ENCODE measurements around the gene NDOR1. TPM values are rescaled to one million over a fixed set of nuclear protein-coding genes. Genes with fewer than 3 reads are reported as not detected.
A peak's percentile ranks its signal among the peaks of the same experiment; 100 is the strongest.

Gene NDOR1
- total RNA-seq, 1 experiment from 2014 or later = 22.7 TPM

DNA sequence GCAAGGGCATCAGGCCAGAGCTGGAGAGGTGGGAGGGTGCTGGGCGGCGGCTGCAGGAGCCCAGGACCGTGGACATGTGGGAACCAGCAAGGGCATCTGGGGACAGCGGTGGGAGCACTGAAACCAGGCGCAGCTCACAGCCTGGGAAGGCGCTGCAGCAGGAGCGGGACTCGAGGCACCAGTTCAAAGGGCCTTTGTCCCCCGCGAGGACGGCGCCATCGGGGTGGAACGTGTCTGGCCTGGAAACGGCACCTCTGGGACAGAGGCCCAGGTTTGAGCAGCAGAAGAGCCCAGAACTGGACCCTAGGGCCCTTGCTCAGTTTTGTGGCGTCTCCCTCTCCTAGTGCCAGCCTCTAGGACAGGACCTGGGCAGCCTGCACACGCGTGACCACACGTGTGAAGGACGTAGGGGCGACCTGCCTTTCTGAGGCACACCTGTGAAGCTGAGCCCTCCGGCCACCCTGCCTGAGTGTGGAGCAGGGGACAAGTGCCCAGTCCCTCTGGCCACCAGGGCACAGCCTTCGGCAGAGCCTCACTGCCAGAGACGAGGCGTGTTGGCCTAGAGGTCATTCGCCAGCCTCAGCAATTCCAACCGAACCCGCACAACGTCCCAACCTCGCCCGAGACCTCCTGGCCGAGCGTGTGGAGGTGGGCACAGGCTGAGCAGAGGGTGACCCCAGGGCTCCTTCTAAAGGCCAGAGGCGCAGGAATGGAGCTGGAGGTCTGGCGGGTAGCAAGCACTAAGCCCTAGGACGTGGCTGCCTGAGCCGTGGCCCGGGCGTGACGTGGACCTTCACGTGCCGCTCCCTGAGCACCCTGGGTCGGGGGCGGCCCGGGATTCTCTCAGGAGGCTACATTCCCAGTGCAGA lies 31.5 kb upstream of the NDOR1 start:
- peaks cover 20% of the 10 kb centered on the region for H3K27me3 ChIP-seq (ENCODE audit: control insufficient read depth, insufficient read depth, low read length)
- H3K36me3 ChIP-seq (replicated peaks; ENCODE audit: control insufficient read depth, insufficient read depth, low read length) = no peaks in the 10 kb centered on the region
- peak; percentile 64 for DNase-seq
- no peak overlapping the region for H3K4me3 ChIP-seq (ENCODE audit: insufficient read depth, low read depth, low read length)

- peak; percentile 93 for DNase-seq
- no peaks in the 10 kb centered on the region; the same call in 1 of the 2 replicates for H3K36me3 ChIP-seq (replicated peaks; ENCODE audit: control insufficient read depth, insufficient read depth, low read length)
- H3K27me3 ChIP-seq (ENCODE audit: control insufficient read depth, insufficient read depth, low read length) = peaks cover 12% of the 10 kb centered on the region
- no peak overlapping the region for H3K4me3 ChIP-seq (ENCODE audit: insufficient read depth, low read depth, low read length)
These were observed 30.7 kb upstream of the NDOR1 start for GRCh38 chr9:137174722-137175293.

DNA sequence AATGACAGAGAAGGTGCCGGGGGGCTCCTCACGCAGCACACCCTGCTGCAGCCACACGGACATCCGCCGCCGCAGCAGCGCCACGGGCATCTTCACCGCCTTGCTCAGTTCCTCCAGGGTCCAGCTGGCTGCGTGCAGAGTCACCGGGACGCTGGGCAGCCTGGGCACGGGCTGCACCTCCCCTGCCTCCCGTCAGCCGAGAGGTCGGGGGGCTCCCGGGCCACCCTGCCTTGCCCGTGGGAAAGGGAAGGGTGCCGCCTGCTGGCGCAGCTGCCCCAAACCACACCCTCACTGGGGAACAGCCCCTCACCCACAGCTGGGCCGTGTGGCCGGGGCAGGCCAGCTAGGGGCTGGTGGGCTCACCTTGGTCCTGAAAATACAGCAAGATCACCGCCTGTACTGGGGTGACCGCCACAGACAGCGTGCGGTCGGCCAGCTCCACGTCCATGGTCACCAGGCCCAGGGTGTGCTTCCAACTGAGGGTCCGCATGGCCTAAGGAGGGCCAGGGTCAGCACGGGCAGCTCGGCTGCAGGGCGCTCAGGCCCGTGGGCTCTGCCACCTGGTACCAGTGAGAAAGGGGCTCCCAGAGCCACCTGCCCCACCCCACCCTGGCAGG lies 30.0 kb upstream of the NDOR1 start:
- Histone ChIP-seq H3K27me3 (ENCODE audit: control insufficient read depth, insufficient read depth, low read length) (peaks cover 6% of the 10 kb centered on the region), H3K36me3 (replicated peaks; ENCODE audit: control insufficient read depth, insufficient read depth, low read length) (peaks cover 3% of the 10 kb centered on the region), H3K4me3 (ENCODE audit: insufficient read depth, low read depth, low read length) (no peak overlapping the region)
- peak; percentile 96 for DNase-seq

GRCh38 chr9:137176302-137177182 lies 29.0 kb upstream of the NDOR1 start:
- peak; percentile 93 for DNase-seq
- Histone ChIP-seq H3K27me3 (ENCODE audit: control insufficient read depth, insufficient read depth, low read length) (no peaks in the 10 kb centered on the region), H3K36me3 (replicated peaks; ENCODE audit: control insufficient read depth, insufficient read depth, low read length) (peaks cover 3% of the 10 kb centered on the region), H3K4me3 (ENCODE audit: insufficient read depth, low read depth, low read length) (no peak overlapping the region)

GRCh38 chr9:137178201-137178938 lies 27.1 kb upstream of the NDOR1 start:
- no peak for DNase-seq
- no peak overlapping the region for H3K4me3 ChIP-seq (ENCODE audit: insufficient read depth, low read depth, low read length)
- no peaks in the 10 kb centered on the region for H3K27me3 ChIP-seq (ENCODE audit: control insufficient read depth, insufficient read depth, low read length)
- peaks cover 3% of the 10 kb centered on the region for H3K36me3 ChIP-seq (replicated peaks; ENCODE audit: control insufficient read depth, insufficient read depth, low read length)

DNA sequence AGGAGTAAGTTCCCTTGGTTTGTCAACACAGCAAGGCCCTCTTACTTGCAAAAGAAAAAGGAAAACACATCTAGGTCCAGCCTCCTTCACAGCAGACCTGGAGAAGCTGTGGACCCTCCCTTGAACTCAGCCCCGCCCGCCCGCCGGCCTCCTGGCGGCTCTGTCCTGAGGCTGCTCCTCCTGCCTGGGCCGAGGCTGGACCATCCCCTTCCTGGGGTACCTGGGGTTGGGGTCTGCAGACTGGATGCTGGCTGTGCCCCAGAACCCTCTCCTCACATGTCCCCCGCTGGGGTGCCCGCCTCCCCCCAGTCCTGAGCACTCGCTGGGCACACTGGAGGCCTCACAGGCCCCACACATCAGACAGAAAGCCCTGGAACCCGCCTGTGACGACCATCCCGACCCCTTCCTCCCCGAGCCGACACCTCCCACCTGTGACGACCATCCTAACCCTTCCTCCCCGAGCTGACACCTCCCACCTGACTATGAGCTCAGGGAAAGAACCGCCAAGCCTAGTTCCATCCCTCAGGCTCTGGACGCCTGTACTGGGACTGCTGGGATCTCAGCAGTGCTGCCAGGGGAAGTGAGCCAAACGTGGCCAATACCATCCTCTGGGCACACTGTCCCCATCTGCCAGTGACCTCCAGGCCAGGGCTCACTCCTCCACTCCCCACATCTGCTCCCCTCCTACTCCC lies 26.4 kb upstream of the NDOR1 start:
- peak; percentile 56 for DNase-seq
- Histone ChIP-seq H3K27me3 (ENCODE audit: control insufficient read depth, insufficient read depth, low read length) (no peaks in the 10 kb centered on the region), H3K4me3 (ENCODE audit: insufficient read depth, low read depth, low read length) (no peak overlapping the region), H3K36me3 (replicated peaks; ENCODE audit: control insufficient read depth, insufficient read depth, low read length) (peaks cover 5% of the 10 kb centered on the region)

- DNase-seq = peak; percentile 60
- H3K36me3 ChIP-seq (replicated peaks; ENCODE audit: control insufficient read depth, insufficient read depth, low read length) = peaks cover 5% of the 10 kb centered on the region
- H3K27me3 ChIP-seq (ENCODE audit: control insufficient read depth, insufficient read depth, low read length) = no peaks in the 10 kb centered on the region
- H3K4me3 ChIP-seq (ENCODE audit: insufficient read depth, low read depth, low read length) = no peak overlapping the region
These were observed 25.7 kb upstream of the NDOR1 start for GRCh38 chr9:137179761-137180160.

DNA sequence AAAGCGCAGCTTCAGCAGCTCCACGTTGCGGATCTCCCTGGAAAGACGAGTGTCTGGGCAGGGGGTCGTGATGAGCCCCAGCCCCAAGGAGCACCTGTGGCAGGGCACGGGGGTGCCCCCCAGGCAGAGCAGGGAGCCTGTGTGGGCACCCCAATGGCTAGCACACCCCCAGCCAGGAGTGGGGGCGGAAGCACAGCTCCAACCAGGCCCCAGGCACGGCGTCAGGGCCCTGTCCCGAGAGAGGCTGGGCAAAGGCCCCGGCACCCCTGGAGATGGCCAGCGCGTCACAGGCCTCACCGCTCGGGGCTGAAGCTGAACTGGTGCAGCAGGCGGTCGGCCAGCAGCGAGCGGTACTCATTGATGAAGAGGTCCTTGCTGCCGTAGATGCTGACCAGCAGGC lies 25.0 kb upstream of the NDOR1 start:
- DNase-seq = no peak
- Histone ChIP-seq H3K27me3 (ENCODE audit: control insufficient read depth, insufficient read depth, low read length) (no peaks in the 10 kb centered on the region), H3K36me3 (replicated peaks; ENCODE audit: control insufficient read depth, insufficient read depth, low read length) (peaks cover 5% of the 10 kb centered on the region), H3K4me3 (ENCODE audit: insufficient read depth, low read depth, low read length) (no peak overlapping the region)

GRCh38 chr9:137181680-137182079 lies 23.8 kb upstream of the NDOR1 start:
- H3K27me3 ChIP-seq (ENCODE audit: control insufficient read depth, insufficient read depth, low read length) = no peaks in the 10 kb centered on the region
- peak; percentile 57 for DNase-seq
- H3K36me3 ChIP-seq (replicated peaks; ENCODE audit: control insufficient read depth, insufficient read depth, low read length) = peaks cover 5% of the 10 kb centered on the region
- H3K4me3 ChIP-seq (ENCODE audit: insufficient read depth, low read depth, low read length) = no peak overlapping the region

DNA sequence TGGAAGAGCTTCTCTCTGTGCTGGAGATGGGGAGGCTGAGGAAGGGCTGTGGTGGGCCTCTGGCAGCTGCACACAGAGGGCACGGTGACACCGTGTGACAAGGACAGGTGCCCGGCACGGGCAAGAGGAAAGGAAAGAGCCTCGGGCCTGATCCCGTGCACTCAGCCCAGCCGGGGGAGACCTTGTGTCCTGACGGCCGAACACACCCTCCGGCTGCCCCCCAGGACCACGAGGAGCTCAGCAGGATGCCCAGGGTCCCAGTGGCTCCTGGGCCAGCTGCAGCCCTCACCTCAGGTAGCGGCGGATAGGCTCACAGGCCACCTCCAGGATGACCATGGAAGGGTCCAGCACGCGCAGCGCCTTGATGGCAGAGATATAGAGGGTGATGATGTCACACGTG lies 22.7 kb upstream of the NDOR1 start:
- peaks cover 9% of the 10 kb centered on the region for H3K36me3 ChIP-seq (replicated peaks; ENCODE audit: control insufficient read depth, insufficient read depth, low read length)
- H3K4me3 ChIP-seq (ENCODE audit: insufficient read depth, low read depth, low read length) = no peak overlapping the region
- DNase-seq = no peak
- H3K27me3 ChIP-seq (ENCODE audit: control insufficient read depth, insufficient read depth, low read length) = no peaks in the 10 kb centered on the region

DNA sequence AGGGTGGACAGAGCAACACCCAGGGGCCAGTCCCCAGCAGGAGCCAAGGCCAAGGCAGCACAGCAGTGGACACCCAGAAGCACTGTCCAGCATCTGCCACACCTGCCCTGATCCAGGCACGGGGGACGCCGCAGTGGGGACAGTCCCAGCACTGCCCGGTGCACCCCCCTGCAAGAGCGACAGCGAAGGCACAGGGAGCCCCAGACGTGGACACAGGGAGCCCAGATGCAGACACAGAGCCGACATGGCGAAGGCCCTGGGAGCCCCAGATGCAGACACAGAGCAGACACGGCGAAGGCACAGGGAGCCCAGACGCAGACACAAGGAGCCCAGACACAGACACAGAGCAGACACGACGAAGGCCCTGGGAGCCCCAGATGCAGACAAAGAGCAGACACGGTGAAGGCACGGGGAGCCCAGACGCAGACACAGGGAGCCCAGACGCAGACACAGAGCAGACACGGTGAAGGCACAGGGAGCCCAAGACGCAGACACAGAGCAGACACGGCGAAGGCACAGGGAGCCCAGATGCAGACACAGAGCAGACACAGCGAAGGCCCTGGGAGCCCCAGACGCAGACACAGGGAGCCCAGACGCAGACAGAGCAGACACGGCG lies 21.4 kb upstream of the NDOR1 start:
- H3K27me3 ChIP-seq (ENCODE audit: control insufficient read depth, insufficient read depth, low read length) = no peaks in the 10 kb centered on the region
- DNase-seq = no peak
- no peak overlapping the region for H3K4me3 ChIP-seq (ENCODE audit: insufficient read depth, low read depth, low read length)

GRCh38 chr9:137184881-137185660 lies 20.4 kb upstream of the NDOR1 start:
- no peaks in the 10 kb centered on the region for H3K27me3 ChIP-seq (ENCODE audit: control insufficient read depth, insufficient read depth, low read length)
- no peak for DNase-seq
- H3K36me3 ChIP-seq (replicated peaks; ENCODE audit: control insufficient read depth, insufficient read depth, low read length) = peaks cover 7% of the 10 kb centered on the region
- H3K4me3 ChIP-seq (ENCODE audit: insufficient read depth, low read depth, low read length) = no peak overlapping the region

More for the DNA sequence above, 21.4 kb upstream of the NDOR1 start:
- H3K36me3 ChIP-seq (replicated peaks; ENCODE audit: control insufficient read depth, insufficient read depth, low read length) = peaks cover 9% of the 10 kb centered on the region

Data from H7 (cell line).